NCI-H345 treated with DMSO at 0.1 percent for 48 hours (cell line): ENCODE data around the gene ASIP.
"Not testable (repeated sequence)": the region's sequence is repeated elsewhere in the genome, so short reads cannot be mapped to it uniquely, and the experiment has no call there.

Experiments
- DNase-seq: peaks from one replicate; lab custom pipeline; 2025; ENCODE audit not compliant: unreplicated experiment; lab: John Stamatoyannopoulos, UW

ASIP gene

GRCh38 chr20:34242015-34242414 is 792 bp downstream of the ASIP start:
- DNase-seq: not testable (repeated sequence)

GRCh38 chr20:34242879-34243278 is 1.7 kb downstream of the ASIP start:
- no peak for DNase-seq

DNA sequence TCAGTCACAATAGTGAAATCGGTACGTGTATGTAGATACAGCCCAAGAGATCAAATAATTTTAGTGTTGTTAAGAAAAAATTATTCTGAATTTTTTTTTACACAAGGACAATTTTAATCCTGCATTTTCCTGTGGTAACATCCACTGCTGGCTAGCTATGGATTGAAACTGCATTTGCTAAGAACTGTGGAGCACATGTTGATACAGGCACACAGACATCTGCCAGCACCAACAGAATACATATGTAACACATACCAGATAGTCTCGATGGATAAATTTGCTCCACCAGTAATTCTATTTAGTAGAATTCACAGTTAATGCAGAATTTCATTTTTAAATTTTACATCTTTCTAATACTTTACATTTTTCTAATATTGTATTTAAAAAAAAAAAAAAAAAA is 2.2 kb downstream of the ASIP start:
- no peak for DNase-seq

DNA sequence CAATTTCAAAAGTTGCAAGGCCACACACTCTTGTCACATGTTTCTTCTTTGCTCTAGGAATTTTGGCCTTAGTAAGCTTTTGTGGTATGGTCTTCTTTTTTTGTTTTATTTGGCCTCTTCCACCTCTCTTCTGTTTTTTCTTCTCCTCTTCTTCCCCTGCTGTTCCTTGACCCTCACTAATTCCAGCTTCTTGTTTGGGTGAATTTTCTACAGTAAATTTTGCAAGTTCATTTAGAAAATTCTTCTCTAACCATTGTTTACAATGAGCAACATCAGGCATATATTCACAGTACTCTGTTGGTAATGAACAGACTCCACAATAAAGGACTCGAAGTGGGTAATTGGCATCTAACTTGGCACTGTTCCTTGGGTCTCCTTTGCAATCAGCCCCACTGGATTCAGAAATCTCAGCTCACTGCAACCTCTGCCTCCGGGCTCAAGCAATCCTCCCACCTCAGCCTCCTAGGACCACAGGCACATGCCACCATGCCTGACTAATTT is 5.0 kb downstream of the ASIP start:
- no peak for DNase-seq

DNA sequence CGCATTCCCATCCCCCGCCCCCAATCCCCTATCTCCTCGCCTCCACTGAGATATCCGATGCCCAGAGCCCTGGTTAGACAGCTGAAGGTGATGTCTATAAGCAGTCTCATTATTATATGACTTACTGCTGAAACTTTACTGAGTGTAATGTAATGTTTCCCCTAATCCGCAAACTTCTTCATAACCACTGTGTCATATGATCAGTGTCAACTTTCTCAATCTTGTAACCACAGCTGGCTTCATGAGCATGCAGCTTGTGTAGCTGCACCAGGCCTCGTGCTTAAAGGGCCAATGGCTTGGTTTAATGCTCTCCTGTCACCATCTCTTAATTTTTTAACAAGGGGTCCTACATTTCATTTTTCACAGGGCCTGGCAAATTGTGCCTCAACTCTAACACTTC is 8.1 kb downstream of the ASIP start:
- DNase-seq: no peak

DNA sequence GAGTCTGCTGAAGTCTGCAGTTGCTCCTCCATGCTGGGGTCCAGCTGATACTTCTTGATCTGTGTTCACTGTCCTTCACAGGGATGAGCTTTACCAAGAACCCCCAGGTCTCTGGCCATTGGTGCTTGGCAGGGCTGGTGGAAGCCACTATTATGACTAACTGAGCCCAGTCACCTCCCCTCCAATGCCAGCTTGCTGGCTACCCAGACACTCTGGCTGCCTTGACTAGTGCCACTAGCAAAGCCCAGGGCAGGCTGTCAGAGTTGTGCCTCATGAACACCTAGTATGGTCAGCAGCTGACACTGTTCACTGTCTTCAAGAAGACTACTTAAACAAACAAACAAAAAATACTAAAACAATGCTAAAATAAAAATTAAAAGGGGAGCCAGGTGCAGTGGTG is 8.8 kb downstream of the ASIP start:
- DNase-seq: no peak

GRCh38 chr20:34251619-34252018 is 10.4 kb downstream of the ASIP start:
- DNase-seq: no peak

DNA sequence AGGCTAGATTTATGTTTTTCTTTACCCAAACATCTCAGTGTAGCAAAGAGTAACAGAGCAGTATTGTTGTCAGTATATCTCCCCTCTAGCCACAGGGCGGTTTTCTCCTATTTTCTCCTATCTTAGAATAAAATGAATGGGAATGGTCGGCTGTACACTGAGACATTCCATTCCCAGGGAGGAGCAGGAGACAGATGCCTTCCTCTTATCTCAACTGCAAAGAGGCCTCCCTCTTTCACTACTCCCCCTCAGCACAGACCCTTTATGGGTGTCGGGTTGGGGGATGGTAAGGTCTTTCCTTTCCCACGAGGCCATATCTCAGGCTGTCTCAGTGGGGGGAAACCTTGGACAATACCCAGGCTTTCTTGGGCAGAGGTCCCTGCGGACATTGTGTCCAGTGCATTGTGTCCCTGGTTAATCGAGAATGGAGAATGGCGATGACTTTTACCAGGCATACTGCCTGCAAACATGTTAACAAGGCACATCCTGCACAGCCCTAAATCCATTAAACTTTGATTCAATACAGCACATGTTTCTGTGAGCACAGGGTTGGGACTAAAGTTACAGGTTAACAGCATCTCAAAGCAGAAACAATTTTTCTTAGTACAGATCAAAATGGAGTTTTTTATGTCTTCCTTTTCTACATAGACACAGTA is 11.3 kb downstream of the ASIP start:
- not testable (repeated sequence) for DNase-seq

DNA sequence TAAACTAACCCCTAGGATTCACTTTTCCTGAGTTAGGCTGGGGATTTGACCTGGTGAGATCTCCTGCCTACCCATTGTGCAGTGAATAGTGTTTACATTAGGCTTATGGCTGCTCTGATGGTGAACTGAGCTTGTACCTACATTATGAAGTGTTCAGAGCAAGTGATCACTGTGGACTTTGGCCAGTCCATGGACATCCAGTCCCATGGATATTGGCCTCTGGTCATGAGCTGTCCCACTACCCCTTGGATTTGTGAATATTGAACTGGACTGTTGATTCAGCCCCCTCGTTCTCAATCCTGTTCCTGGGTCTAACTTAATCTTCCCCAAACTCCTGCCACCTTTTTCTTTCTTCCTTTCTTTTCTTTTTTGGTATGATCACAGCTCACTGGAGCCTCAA is 13.8 kb downstream of the ASIP start:
- DNase-seq: no peak

DNA sequence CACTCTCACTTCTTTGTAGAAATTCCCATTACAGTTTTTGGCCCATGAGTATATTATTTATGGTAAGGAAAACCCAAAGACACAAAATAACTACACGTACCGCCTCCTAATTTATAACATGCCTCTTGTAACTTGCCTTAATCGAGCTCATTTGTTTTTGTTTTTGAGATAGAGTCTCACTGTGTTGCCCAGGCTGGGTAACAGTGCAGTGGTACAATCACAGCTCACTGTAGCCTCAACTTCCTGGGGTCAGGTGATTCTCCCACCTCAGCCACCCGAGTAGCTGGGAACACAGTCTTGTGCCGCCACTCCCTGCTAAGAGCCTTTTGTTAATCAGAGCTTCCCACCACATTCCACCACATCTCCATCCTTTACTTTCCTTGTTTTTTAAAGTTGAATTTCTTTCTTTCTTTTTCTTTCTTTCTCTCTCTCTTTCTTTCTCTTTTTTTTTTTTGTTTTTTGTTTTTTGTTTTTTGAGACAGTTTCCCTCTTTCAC is 15.5 kb downstream of the ASIP start:
- DNase-seq: no peak

DNA sequence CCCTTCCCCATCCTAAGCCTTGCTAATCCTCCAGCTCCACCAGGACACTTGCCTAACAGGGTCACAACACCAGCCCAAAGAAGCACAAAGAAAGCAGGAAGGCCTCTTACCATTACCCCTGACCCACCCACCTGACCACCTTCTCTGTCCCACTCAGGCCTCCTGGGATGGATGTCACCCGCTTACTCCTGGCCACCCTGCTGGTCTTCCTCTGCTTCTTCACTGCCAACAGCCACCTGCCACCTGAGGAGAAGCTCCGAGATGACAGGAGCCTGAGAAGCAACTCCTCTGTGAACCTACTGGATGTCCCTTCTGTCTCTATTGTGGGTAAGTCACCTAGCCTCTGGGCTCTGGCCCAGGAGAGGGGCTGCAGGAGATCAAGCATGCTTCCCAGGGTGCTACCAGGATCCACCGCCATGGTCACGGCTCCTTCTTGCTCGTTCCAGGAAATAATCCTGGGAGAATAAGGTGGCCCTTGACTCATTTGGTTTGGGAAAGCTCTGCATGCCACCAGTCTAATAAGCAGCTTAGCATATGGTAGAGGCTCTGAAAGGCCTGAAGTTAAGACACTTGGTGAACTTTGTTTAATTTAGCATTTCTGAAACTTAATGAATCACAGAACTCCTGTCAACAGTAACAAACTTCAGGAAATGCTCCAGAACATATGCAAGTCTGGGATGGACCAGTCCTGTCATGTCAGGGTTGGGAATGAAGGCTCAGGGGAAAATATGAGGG is 19.2 kb downstream of the ASIP start:
- no peak for DNase-seq

DNA sequence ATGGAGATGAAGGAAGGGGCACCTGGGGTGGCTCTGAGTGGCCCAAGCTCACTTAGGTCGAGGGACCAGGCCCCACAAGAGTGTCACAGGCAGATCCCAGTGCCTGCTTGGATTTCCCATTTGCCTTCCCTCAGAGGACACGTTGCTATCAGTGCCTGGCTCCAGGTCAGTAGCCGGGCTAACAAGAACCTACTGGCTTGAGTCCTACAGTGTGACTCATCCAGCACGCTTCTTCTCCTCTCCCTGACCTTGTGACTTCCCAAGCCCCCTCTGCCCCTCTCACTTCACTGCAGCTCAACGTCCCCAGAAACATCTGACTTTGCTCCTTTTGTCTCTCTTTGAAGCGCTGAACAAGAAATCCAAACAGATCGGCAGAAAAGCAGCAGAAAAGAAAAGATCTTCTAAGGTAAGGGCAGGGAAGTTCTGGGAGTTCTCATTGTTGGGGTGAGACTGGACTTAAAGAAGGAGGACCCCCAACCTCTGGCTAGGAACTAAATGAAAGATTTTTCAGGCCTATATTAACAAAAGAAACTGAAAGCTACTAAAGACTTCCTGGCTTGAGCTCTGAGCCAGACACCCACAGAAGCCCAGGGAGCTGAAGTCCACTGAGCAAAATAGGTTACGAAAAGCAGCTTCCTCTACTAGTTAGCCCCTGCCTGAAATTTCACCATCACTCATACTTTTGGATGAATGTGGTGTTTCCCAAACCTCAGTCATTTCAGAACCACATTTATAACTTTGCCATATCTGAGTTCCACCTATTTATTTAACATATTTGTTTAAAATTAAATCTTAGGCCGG is 21.5 kb downstream of the ASIP start:
- no peak for DNase-seq

GRCh38 chr20:34263468-34263867 is 22.2 kb downstream of the ASIP start:
- DNase-seq: not testable (repeated sequence)

DNA sequence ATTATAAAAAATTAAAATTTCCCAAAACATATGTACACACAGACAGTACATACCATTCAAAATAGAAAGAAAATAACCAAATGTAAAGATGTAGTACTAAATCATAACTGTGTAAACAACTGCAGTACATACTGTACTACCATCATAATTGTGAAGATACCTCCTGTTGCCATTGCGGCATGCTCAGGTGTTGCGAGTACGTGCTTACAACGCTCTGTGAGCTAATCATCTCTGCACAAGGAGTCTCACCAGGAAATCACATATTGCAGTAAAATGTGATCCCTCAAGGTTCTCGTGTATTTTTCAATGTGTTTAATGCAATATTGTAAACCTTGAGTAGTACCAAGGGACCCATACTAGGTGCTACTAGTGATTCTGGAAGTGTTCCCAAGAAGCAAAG is 22.9 kb downstream of the ASIP start:
- DNase-seq: no peak

GRCh38 chr20:34268145-34268544 is 26.9 kb downstream of the ASIP start:
- no peak for DNase-seq

GRCh38 chr20:34268851-34269636 is 27.8 kb downstream of the ASIP start:
- no peak for DNase-seq

DNA sequence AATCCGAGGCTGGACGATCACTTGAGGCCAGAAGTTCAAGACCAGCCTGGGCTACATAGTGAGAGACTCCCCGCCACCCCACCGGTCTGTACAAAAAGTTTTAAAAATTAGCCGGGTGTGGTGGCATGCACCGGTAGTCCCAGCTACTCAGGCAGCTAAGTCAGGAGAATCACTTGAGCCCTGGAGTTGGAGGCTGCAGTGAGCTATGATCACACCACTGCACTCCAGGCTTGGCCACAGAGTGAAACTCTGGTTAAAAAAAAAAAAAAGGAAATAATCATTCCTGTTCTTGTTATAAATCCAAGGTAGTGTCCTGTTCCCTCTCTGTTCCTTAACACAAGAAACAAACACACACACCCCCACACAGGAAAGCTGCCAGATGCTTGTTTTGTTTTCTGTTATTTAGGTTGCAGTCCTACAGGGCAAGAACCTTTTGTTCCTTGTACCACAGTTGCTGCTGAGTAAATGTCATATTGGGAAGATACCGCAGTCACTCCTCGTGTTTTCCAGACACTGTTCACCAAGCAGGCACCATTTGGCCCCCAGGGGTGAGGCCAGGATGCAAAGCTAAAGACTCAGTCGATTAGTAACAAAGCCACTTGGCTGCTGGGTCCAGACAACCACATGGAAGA is 28.9 kb downstream of the ASIP start:
- DNase-seq: no peak

DNA sequence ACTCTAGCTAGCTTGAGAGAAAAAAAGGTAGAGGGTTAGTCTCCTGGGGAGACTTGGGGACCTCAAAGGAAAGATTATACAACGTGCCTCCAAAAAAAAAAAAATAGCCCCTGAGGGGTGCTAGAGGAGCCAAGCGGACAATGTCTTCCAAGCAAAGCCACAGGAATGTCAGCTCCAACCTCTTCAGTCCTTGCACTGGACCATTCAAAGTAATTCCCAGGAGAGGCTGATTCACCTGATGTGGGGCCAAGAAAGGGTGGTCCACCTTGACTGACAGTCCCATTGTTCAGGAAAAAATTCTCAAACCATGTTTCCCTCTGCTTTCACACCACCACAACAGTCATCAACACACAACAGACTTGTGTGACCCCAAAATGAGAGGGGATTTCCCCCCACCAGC is 30.7 kb downstream of the ASIP start:
- DNase-seq: no peak

DNA sequence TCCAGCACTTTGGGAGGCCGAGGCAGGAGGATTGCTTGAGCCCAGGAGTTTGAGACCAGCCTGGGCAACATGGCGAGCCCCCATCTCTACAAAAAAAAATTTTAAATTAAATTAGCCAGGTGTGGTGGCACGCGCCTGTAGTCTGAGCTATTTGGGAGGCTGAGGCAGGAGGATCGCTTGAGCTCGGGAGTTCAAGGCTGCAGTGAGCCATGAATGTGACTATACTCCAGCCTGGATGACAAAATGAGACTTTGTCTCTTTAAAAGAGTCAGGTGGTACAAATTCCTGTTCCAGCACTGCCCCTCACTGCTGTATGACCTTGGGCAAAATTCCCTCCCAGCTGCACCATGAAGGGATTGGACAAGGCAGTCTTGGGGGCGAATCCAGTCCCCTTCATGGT is 33.5 kb downstream of the ASIP start:
- no peak for DNase-seq

DNA sequence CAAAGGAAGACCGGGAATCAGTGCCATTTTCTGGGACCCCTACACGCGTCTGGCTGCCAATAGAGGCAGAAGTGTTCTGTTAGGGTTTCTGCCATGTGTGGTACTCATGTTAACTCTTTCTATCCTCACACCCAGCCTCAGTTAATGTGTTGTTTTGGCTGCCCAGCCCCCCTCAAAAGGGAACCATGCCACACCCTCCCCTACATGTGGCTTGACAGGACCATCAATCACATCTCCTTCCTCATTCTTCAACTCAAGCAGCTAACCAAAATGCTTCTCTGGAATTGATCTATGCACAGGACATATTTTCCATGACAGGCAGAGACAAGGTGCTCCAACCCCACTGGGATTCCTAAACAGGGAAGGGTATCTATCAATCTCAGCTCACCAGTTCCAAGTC is 40.0 kb downstream of the ASIP start:
- no peak for DNase-seq
